HG03571 (cell line): Measurements from ENCODE around the gene EXOSC2.

Experiments used
- ATAC-seq: cut with Tn5 transposase; IDR thresholded peaks from one replicate; pipeline ENCODE4 v1.9.1; 2021; ENCODE audit not compliant: unreplicated experiment

EXOSC2 gene, protein sequence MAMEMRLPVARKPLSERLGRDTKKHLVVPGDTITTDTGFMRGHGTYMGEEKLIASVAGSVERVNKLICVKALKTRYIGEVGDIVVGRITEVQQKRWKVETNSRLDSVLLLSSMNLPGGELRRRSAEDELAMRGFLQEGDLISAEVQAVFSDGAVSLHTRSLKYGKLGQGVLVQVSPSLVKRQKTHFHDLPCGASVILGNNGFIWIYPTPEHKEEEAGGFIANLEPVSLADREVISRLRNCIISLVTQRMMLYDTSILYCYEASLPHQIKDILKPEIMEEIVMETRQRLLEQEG

DNA sequence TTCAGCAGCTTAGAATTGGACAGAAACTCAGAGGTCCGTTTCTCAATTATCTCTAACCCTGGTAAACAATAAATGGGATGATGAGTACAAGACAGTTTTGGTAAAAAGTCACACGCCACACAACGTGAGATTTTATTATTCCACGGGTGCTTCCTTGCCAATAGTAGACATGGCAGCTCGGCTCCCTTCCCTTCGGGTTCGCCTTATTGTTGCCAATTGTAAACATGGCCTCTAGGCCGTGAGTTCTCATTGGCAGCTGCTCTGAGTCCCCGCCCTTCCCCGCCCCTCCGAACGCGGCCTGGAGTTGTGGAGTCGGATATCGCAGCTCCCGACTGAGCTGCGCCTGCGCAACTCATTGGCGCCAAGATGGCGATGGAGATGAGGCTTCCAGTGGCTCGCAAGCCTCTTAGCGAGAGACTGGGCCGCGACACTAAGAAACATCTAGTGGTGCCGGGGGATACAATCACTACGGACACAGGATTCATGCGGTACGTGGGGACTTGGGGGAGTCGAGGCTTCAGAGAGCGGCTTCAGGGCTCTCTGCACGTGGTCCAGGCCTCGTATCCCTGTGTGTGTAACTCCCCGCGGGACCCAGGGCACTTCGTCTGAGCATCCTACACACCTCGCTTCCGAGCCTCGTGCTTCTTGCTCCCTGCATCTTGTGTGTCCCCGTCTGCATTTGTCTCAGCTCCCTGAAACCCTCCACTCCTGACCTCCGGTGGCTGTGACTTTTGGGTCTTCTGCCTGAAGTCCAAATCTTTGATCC lies at the start of gene EXOSC2:
Gene EXOSC2, plus strand, starts transcription at position 355 of the 766 bp plus-strand sequence. Its CDS starts 12 bp downstream, at position 367.
- ATAC-seq = peak; percentile 94

DNA sequence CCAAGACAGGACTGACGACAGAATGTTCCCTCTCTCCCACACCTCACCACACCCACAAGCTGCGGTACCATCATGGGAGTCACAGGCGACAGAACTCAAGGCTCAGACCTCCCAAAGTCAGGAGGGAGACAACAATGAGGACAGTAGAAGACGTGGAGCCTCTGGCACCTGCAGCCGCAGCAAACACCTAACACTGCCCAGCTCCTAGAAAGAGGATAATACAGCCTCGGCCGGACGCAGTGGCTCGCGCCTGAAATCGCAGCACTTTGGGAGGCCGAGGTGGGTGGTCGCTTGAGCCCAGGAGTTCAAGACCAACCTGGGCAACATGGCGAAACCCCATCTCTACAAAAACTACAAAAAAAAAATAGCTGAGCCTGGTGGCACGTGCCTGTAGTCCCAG lies 42.4 kb upstream of the EXOSC2 start:
- ATAC-seq = no peak

DNA sequence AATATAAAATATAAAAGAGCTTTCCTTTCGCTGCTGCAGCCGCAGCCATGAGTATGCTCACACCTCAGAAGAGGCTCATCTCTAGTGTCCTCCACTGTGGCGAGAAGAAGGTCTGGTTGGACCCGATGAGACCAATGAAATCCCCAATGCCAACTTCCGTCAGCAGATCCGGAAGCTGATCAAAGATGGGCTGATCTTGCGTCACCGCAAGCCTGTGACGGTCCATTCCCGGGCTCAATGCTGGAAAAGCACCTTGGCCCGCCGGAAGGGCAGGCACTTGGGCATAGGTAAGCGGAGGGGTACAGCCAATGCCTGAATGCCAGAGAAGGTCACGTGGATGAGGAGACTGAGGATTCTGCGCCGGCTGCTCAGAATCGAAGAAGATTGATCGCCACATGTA lies 41.8 kb upstream of the EXOSC2 start:
- no peak for ATAC-seq

DNA sequence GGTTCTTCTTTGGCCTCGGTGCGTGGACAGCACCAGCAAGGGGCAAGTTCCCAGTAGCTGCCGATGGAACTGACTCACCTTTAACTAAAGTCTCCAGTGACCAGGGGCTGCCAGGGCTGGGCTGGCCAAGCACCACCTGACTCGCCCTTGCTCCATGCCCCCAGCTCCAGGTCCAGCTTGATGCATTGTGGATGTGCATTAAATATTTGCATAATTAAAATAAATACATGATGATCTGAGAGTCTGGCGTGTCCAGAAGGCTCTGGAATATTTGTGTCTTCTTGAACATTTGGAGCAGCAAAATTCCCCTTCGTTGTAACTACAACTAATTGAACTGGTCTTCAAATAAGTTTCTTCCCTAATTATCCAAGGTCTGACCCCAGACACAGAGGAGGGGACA lies 38.7 kb upstream of the EXOSC2 start:
- no peak for ATAC-seq

DNA sequence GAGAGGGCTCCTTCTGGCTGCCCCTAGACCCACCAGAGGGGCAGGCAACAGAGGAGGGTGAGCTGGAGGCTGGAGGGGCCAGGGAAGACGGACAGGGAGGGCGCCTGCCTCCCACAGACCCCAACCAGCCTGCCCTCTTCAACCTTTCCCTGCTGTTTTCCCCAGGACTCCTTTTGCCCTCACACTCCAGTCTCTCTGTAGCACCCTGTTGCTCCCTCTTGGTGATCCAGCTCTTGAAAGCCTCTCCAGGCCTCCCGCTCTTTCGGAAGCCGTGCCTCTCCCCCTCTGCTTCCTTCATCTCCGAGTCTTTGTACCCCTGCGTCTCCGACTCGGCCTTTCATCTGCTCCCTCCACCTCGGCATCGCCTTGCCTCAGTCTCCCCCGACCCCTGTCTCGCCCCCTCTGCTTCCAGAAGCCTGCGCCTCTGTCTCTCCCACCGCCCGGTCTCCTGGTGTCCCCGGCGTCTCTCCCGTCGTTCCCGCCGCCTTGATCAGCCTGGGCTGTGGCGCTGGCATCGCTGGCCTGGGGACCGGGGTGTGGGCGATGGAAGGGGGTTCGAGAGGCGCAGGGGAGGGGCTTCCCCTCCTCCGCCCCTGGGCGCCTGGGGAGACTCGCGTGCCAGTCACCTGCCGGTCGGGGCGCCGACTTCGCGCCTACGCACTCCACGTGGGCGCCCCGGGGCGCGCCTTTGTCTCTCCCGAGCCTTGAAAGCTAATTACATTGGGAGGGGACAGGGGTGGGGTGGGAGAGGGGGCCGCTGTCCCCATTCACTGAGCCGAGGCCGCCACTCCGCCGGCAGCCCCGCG lies 34.5 kb upstream of the EXOSC2 start:
- ATAC-seq = no peak

DNA sequence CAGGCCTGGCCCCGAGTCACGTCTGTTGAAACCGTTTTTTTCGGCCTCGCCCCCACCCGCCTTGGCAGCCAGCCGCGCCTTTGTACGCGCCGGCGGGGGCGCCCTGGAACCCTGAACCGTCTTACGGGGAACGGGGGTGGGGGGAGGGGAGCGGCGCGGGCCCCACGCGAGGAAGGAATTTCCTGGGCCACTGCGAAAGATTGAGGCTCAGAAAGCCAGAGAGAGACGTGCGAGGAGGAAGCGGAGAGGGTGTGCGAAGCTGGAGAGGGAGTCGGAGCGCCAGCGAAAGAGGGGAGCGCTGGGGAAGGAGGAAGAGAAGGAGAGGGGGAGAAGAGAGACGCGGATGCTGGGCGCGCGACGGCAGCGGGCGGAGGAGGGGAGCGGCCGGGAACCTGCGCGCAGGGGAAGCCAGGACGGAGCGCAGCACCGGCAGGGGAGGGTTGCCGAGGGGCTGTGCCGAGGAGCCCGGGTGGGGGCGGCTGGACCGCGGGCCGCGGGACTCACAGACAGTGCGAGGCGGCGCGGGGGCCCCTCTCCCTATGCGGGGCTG lies 33.8 kb upstream of the EXOSC2 start:
- no peak for ATAC-seq

DNA sequence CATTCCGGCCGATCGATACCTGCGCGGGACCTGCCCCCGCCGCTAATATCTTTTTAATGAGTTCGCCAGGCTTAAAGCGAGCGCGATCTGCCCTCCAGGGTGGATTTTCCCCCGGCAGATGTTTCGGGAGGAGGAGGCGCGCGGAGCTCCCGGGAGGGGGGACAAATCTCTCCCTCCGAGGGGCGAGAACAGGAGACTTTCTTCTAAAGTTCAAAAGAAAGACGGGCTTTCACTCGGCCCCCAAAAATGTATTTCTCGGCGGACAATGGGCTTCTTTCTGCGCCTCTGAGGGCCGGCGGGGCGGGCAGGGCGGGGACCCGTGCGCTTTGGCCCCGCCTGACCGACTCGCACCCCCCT lies 33.3 kb upstream of the EXOSC2 start:
- ATAC-seq = no peak

DNA sequence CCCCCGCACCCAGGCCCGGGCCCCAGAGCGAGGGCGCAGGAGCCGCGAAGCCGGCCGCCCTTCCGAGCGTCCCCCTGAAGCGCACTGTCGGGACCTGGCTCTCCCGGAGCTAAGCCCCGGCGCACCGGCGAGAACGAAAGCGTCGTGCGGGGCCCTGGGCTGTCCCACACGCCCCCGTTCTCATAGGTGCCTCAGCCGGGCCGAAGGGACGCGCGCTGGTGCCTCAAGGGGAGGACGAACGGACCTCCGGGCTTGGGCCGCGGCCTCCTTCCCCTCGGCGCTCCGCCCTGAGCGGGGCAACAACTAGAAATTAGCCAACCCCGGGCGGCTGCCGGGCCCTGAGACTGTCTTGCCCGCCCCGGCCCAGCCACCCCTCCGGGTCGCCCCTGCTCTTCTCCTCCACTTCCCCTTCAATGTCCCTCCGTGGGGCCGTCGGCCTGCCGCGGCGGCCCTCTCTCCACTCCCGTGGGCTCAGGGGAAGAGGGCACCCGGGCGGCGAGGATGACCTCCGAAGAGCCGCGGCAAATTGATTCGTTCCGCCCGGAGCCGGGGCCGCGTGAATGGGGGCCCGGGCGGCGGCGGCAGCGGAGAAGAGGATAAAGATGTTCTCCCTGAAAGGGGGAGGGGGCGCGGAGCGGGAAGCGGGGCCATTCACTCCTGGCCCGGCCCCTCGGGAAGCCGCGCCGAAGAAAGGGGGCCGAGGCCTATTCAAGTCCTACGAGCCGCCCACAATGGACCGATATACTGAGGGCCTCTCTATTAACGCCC lies 32.7 kb upstream of the EXOSC2 start:
- no peak for ATAC-seq

DNA sequence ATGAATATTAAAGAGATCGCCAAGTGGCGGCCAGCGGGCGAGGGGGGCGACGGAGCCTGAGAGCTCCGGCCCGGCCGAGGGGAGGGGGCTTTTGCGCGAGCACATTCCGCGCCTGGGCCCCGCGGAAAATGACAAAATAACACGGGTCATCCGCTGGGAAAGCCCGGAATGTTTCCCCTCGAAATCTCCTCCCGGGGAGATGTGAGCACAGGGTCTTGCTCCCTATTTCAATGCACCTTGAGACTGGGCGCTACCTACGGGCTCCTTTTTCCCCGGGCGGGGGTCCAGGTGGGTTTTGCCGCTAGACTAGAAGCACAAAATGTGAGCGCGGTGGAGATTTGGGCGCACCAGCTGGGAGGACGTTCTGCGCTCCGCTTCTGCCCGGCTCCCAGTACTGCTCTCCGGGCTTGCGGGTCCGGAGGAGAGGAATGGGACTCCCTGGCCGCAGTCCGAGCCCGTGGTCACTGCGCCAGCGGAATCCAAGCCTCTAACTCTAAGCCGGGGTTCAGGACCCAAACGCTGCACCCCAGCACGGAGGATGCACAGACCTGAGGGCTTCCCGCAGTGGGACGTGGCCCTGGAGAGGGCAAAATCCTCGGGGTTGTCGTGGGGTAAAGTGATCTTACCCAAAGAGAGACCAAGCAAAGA lies 32.0 kb upstream of the EXOSC2 start:
- no peak for ATAC-seq

DNA sequence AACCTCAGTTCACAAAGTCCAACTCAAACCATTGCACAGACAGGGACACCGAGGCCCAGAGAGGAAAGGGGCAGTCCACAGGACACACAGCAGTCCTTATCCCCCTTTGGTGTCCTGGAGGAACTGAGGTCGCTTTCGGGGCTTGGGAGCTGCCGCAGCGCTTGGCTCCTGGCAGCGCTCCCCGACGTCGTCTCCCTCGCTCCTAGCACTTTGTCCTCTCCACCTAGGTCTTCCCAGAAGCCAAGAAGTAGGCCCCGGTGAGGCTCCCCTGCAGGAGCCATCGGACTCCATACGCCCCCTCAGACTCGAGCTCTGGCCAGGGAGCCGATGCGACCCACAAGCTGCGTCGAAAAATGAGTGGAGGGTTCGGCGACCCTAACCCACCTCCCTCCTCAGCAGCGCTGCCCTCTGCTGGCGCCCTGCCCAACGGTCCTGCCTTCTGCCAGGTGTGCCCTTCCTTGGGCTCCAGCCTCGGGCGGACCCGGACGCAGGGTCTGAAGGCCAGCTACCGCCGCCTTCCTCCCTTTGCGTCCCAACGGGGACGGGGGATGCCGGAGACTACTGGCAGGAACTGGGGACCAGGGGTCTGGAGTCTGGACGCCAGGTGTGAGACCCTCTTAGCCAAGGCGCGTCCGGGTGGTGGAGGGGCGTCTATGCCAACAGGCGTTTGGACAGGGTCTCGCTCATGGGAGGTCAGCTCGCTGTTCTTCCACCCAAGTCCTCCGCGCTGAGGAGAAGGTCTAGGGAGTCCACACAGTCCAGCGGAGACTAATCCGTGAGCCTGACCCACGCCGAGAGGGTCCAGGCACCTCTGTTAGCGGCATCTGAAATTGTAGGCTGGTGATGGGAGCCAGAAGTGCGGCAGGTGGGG lies 31.2 kb upstream of the EXOSC2 start:
- no peak for ATAC-seq

DNA sequence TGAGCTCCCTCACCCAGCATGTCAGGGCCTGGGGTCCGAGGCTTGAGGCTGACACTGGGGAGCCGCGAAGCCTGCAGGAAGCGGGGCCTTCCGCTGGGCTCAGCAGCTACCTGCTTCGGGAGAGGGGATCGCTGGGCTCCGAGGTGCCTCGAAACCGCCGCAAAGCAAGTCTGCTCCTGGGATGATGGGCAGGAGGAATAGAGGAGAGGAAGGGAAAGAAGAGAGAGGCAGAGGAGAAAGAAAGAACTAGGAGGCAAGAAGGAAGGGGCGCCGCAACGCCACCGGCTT lies 30.7 kb upstream of the EXOSC2 start:
- no peak for ATAC-seq

DNA sequence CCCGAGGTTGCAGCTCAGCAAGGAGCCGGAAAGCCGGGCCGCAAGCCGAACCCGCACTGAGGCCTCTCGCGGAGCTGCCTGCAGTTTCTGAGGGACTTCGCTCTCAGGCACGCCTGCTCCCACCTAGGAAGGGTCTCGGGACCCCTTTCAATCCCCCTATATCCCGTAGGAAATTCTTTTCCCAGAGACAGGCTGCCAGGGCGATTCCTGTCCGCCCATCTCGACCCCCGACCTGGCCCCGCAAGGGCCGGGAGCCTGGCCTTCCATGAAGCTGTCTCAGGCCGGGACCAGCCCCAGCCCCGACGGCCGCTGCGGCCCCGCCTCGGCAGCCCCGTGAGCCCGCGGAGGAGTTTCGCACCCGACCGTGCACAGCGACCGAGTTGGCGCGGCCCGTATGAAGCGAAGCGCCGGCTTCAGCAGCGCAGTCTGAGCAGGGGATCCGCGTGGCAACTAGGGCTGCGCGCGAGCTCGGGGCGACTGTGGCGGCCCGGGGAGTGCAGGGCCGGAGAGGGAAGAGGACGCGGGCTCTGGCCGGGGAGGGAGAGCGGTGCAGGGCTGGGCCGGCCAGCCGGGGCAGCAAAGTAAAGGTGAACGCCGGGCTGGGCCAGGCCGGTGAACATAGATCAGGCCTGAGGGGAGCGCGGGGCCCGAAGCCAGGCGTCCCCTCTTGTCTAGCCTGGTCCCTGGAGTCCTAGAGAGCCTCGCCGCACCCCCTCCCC lies 30.2 kb upstream of the EXOSC2 start:
- no peak for ATAC-seq

DNA sequence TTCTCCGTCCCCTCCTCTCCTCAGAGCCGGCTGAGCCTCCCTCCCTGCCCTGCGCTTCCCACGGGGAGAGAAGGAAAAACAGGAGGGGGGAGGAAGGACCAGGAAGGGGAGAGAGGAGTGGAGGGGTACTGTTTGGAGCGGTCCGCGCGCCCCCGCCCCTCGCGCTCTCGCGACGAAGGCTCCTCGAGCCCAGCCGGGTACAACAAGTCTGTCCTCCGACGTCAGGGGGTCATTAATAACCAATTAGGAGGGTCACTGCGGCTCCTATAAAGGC lies 29.7 kb upstream of the EXOSC2 start:
- ATAC-seq = no peak

DNA sequence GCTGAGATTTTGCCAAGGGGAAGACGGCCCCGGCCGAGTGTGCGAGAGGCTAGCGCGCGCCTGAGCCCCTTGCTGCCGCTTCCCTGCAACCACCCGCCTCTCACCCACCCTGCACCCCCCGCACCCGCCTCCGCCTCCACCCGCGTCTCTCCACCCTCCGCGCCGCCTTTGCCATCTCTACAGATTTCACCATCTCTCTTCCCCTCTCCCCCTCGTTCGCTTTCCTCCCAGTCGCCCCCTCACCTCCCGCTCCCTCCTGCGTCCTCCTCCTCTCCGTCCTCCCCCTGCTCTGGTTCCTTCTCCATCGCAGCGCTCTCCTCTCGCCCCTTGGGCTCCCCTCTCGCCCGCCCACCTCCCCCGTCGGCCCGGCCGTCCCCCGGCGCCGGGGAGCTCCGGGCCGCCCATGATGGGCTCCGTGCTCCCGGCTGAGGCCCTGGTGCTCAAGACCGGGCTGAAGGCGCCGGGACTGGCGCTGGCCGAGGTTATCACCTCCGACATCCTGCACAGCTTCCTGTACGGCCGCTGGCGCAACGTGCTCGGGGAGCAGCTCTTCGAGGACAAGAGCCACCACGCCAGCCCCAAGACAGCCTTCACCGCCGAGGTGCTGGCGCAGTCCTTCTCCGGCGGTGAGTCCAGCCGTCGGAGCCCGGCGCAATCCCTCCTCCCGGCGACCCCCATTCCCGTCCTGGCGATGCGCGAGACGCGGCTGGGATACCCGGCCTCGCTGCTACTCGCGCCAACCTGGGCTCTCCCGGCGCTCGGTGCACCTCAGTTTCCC lies 29.1 kb upstream of the EXOSC2 start, which contains the start of gene PRDM12:
Gene PRDM12, plus strand, starts transcription at position 344 of the 778 bp plus-strand sequence. Its CDS starts 60 bp downstream, at position 404.
- ATAC-seq = no peak

DNA sequence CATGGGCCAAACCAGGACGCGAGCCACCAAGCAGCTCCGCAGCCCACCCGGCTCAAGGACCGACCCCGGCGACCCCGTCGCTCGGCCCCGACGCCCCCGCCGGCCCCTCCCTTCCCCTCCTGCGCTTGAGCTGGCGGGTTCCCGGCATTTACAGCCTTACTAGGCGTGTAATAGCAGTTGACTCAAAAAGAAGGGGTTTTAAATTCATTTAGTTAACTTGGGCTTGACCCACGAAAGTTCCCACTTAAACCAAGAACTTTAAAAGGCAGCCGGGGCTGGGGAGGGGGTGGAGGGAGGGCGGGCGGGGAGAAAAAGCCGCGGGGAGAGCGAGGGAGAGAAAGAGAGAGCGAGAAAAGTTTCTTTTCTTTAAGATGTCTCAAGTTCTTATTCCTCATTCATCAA lies 28.6 kb upstream of the EXOSC2 start:
- ATAC-seq = no peak

DNA sequence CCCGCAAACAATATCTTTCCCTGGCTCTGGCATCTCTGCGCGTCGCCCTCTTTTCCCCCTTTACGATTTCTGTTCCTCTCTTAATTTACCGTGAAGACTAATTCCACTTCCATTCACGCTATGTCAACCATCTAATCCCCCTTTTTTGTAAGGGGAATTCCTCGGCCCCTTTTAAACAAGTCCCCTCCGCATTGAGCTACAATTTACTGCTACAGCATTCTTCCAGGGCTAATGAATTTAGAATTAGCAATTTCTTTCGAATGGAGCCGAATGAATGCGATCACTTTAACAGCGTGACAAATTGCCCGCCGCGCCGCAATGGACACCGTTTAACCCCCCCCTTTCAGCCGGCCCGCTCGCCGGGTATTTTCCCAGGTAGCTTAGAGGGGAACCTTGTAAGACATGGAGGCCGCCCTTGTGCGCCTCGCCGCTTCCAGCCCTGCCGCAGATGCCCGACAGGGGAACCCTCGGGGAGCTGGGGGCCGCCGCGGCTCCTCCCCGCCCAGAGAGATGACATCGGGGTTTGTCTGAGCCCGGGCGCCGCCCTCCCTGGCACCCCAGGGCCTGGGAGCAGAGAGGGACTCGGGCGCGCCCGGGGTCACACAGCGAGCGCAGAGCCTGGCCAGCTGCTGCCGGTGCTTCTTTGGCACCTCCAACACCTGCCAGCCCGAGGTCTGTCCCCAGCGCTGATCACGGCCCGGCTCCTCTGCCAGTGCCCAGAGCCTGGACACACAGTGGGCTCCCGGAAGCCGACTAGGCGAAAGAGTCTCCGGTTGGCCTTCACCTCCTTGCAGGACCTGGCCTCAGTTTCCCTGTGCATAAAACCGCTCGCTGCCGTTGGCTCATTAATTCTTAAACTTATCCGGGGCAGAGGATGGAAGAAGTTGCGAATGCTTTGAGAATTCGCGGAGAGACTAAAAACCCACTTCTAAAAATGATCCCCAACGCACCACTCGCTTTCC lies 27.9 kb upstream of the EXOSC2 start:
- no peak for ATAC-seq
